Measurements from ENCODE around the gene GPRC5B. TPM values are rescaled to one million over a fixed set of nuclear protein-coding genes. Genes with fewer than 3 reads are reported as not detected.

GPRC5B gene
- total and polyA plus RNA-seq, 4 donors: 6.8 to 21.2 (median 9.5) TPM

GRCh38 chr16:19883966-19884485 lies 622 bp downstream of the GPRC5B start:
- DNase-seq (peak in 2 of 3 donors; percentile 19 to 28), ATAC-seq (ENCODE audit: insufficient read depth, low FRiP score) (no peak)
- no peaks in the 10 kb centered on the region for H3K36me3 ChIP-seq (ENCODE audit: control insufficient read depth in 4 of 4, insufficient read depth in 4 of 4, low read length in 4 of 4)
- H3K27me3 ChIP-seq (ENCODE audit: control insufficient read depth in 3 of 3, insufficient read depth in 3 of 3, low read length in 2 of 3): peaks cover 0 to 5% (median 0%) of the 10 kb centered on the region in 3 donors
- TF ChIP-seq CTCF (IDR thresholded peaks at IDR 0.05; ENCODE audit: control extremely low read depth, extremely low read depth): no peak
- H3K4me3 ChIP-seq: peak overlapping the region; percentile 57
- H3K27ac ChIP-seq (ENCODE audit: low read depth in 1 of 2, low read length in 1 of 2): peak overlapping the region in 1 of 2 donors; percentile 90
- H3K9me3 ChIP-seq (ENCODE audit: control insufficient read depth in 4 of 4, insufficient read depth in 3 of 4, low read length in 3 of 4): no peaks in the 10 kb centered on the region
- WGBS, 2 donors: 0 to 2% methylated on average over 13 to 24 of the region's 24 CpGs
- peak overlapping the region in 1 of 2 donors; percentile 32 for H3K9ac ChIP-seq (ENCODE audit: insufficient read depth in 1 of 2, low read length in 2 of 2)
- peaks cover 0 to 27% (median 5%) of the 10 kb centered on the region in 5 donors for H3K4me1 ChIP-seq (ENCODE audit: control insufficient read depth in 5 of 5, insufficient read depth in 5 of 5, low read length in 5 of 5)

- Histone ChIP-seq H3K36me3 (ENCODE audit: control insufficient read depth in 4 of 4, insufficient read depth in 4 of 4, low read length in 4 of 4) (no peaks in the 10 kb centered on the region), H3K9me3 (ENCODE audit: control insufficient read depth in 4 of 4, insufficient read depth in 3 of 4, low read length in 3 of 4) (no peaks in the 10 kb centered on the region), H3K4me3 (peak overlapping the region; percentile 57), H3K27ac (ENCODE audit: low read depth in 1 of 2, low read length in 1 of 2) (peak overlapping the region in 1 of 2 donors; percentile 90), H3K4me1 (ENCODE audit: control insufficient read depth in 5 of 5, insufficient read depth in 5 of 5, low read length in 5 of 5) (peaks cover 0 to 27% (median 5%) of the 10 kb centered on the region in 5 donors), H3K27me3 (ENCODE audit: control insufficient read depth in 3 of 3, insufficient read depth in 3 of 3, low read length in 2 of 3) (peaks cover 0 to 5% (median 0%) of the 10 kb centered on the region in 3 donors), H3K9ac (ENCODE audit: insufficient read depth in 1 of 2, low read length in 2 of 2) (peak overlapping the region in 1 of 2 donors; percentile 36)
- WGBS, 2 donors: 3 to 4% methylated on average over 23 to 35 of the region's 35 CpGs
- DNase-seq (peak; percentile 68 to 77 (median 76)), ATAC-seq (ENCODE audit: insufficient read depth, low FRiP score) (no peak)
- TF ChIP-seq CTCF (IDR thresholded peaks at IDR 0.05; ENCODE audit: control extremely low read depth, extremely low read depth): no peak
Measured at GRCh38 chr16:19883296-19883965, 1.2 kb downstream of the GPRC5B start.

GRCh38 chr16:19882646-19883045 lies 2.0 kb downstream of the GPRC5B start:
- DNase-seq (peak in 2 of 3 donors; percentile 24), ATAC-seq (ENCODE audit: insufficient read depth, low FRiP score) (no peak)
- Histone ChIP-seq H3K27me3 (ENCODE audit: control insufficient read depth in 3 of 3, insufficient read depth in 3 of 3, low read length in 2 of 3) (peaks cover 0 to 5% (median 0%) of the 10 kb centered on the region in 3 donors), H3K9me3 (ENCODE audit: control insufficient read depth in 4 of 4, insufficient read depth in 3 of 4, low read length in 3 of 4) (no peaks in the 10 kb centered on the region), H3K9ac (ENCODE audit: insufficient read depth in 1 of 2, low read length in 2 of 2) (peak overlapping the region in 1 of 2 donors; percentile 36), H3K27ac (ENCODE audit: low read depth in 1 of 2, low read length in 1 of 2) (peak overlapping the region in 1 of 2 donors; percentile 90), H3K4me3 (no peak overlapping the region), H3K4me1 (ENCODE audit: control insufficient read depth in 5 of 5, insufficient read depth in 5 of 5, low read length in 5 of 5) (peaks cover 0 to 27% (median 5%) of the 10 kb centered on the region in 5 donors), H3K36me3 (ENCODE audit: control insufficient read depth in 4 of 4, insufficient read depth in 4 of 4, low read length in 4 of 4) (no peaks in the 10 kb centered on the region)
- TF ChIP-seq CTCF (IDR thresholded peaks at IDR 0.05; ENCODE audit: control extremely low read depth, extremely low read depth): no peak
- 56 to 81% methylated on average over 3 of the region's 3 CpGs for WGBS, 2 donors

All from lung (tissue), 12 donors.